Measurements from ENCODE around the gene RTN4R.
A peak's percentile ranks its signal among the peaks of the same experiment; 100 is the strongest.
"Not testable (repeated sequence)": the region's sequence is repeated elsewhere in the genome, so short reads cannot be mapped to it uniquely, and the experiment has no call there.

Gene RTN4R

DNA sequence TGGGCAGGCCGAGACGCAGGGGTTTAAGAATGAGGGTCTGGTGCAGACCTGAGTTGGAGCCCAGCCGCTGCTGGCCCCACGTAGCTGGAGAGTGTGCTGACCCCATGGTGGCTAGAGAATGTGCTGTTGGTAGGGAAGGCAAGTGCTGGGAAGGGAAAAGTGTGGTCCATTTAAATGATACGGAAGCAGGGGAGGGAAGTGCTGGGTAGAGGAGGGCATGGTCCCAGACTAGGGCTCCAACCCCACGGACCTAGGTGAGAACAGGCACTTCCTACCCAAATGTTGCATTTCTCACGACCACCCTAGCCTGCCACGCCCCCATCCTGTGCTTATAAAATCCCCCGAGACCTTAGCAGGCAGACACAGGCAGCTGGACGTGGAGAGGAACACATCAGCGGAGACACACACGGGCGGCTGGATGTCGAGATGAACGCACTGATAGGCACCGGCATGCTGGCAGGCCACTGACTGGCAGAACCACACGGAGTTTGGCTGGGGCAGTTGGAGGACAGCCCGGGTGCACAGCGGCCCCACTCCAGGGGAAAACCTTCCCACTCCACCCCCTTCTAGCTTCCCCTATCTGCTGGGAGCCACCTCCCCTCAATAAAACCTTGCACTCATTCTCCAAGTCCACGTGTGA lies 18.8 kb upstream of the RTN4R start:
- not testable (repeated sequence) for DNase-seq (ENCODE audit: low read depth)

DNA sequence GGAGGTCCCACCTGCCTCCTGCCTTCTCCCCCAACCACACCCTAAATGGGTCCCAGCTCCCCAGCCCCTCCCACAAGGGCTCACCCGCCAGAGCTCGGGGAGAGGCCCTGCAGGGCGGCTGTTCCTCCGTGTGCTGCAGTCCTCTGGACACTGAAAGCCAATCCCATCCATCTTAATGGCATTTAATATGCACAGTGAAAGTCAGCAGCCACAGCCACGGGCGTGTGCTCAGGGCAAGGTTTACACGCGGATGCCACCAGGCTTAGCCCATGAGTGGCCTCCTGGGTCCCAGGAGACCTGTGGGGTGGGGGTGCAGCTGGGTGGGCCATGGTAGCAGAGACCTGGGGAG lies 18.2 kb upstream of the RTN4R start:
- DNase-seq (ENCODE audit: low read depth), result not testable (repeated sequence)

GRCh38 chr22:20285473-20286311 lies 17.6 kb upstream of the RTN4R start:
- peak; percentile 27 for DNase-seq (ENCODE audit: low read depth)

DNA sequence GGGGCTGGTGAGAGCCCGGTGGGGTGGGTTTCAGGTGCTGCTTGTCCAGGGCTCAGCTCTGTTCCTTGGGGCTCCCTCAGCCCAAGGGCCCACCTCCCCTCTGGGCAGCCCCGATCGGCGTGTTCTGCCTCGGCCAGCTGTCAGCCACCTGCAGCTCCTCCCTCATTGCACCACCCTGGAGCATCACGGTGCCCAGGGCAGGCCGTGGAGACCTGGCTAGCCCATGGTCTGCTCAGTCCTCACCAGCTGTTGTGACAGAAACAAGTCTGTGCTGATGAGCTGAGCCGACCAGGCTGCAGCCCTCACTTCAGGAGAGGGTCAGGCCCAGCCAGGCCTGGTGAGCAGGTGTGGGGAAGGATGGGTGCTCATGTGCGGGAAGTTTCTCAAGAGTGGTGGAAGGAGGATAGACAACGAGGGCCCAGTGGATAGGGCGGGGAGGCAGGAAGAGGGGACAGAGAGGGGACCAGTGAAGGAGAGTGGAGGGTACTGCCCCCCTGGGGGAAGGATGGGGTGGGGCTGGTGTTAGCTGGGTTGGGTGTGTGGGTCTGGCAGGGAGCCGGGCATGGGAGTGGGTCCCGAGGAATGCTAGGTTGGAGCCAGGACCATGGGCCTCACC lies 16.5 kb upstream of the RTN4R start:
- no peak for DNase-seq (ENCODE audit: low read depth)

DNA sequence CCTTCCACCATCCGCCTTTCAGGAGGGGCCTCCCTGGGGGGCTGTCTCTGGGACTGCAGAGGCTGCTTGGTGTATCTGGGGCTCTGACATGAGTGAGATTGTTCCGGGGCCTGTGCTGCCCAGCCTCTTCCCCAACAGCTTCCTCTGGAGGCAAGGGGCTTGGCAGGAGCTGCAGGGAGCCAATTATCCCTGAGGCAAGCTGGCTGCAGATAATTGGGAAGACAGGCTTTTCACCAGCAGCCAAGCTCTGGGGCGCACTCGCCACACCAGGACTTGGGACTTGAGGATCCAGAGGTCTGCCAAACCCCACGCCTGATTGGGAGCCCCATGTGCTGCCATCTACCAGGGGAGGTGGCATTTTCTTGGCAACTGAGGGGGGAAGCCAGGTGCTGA lies 15.6 kb upstream of the RTN4R start:
- DNase-seq (ENCODE audit: low read depth), result no peak

DNA sequence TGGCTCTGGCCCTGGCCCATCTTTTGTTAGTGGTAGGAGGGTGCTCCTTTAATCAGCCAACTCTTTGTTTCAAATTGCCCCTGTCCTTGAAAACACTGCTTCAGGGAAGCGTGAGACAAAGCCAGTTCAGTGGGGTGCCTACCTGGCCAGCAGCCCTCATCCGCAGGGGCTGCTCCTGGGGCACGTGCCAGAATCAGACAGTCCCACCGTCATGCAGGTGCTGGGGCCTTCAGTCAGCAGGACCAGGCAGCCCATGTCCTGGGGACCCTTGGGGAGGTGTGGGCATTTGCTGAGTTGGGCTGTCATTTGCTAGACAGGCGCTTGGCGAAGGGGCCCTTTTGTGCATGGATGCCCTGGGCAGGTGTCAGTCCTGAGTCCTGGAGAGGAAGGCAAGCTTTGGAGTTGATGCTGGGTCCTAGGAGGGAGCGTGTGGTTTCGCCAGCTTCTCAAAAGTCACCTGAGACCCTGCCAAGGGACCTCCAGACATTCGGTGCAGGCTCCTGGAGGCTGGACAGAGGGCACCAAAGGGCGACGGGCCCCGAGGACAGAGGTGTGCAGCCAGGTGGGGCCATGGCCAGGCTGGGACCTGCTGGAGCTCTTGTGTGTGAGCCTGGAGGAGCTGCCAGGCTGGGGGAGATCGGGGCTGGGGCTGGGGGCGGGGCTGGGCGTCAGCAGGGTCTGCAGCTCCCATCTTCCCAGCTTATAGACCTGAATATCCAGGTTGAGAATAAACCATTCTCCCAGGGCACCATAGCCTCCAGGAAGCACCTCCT lies 15.0 kb upstream of the RTN4R start:
- no peak for DNase-seq (ENCODE audit: low read depth)

DNA sequence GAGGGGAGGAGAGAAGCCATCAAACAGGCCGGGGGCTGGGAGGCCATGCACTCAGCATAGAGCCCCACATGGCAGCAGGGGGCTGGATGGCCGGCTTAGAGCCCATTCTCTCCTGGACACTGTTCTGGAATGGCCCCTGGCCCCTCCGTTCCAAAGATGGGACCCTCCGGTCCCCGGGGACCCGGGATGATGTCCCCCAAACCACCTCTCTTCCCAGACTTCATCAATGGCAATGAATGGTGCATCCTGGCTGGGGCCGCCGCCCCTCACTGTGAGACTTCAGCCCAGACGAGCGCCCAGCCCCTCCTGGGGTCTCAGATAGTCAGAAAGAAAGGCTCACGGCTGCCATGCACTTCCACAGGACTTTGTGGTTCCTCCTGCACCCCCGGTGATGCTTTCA lies 13.8 kb upstream of the RTN4R start:
- no peak for DNase-seq (ENCODE audit: low read depth)

GRCh38 chr22:20281473-20281872 lies 13.4 kb upstream of the RTN4R start:
- DNase-seq (ENCODE audit: low read depth), result not testable (repeated sequence)

DNA sequence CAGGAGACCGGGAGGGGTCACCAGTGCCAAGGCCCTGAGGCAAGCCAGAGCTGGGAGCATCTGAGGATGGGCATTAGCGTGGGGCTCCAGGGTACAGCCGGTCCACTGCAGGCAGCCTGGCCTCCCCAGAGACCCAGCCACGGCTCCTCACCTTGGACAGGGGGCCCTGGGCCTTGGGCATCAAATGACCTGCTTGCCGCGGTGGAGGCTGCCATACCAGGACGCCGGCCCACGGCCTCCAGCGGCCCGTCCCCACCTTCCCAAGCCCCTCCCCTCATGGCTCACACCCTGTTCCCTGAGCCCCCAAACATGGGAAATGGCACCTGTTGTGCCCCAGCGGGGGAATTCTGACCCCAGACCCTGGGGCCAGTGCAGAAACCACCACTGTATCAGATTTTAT lies 12.7 kb upstream of the RTN4R start:
- no peak for DNase-seq (ENCODE audit: low read depth)

DNA sequence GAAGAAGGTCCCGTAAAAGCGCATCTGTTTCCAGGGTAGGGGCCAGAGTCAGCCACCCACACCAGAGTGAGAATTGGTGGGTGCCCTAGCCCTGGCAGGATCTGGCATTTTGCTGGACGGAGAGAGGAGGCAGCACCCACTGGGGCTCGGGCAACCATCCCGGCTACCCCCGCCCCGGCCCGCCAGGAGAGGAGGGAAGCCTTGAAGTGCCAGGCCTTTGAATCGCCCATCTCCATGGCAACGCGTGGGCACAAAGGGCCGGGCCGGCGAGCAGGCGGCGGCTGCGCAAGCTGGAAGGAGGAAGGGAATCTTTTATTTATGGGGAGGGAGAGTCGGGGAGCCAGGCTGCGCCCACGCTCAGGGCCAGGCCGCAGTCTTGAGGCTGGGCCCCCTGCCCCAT lies 12.0 kb upstream of the RTN4R start:
- not testable (repeated sequence) for DNase-seq (ENCODE audit: low read depth)

DNA sequence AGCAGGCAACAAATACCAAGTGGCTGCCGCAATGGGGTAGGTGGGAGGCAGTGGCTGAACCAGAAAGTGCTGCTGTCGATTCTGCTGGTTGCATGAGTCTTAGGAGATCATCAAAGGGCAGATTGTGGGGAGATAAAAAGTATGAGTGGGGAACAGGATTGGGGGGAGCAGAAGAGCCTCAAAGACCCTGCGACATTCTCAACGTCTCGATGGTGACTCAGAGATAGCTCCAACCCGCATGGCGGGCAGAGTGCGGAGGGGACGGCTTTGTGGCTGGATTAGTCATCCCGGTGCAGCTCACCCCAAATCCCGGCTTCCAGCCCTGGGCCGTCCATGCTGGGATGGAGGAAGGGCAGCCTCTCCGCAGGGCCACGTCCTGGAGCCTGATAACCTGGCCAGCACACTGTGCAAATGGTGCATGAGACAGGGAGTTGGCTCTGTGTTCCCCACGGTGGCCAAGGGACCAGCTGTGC lies 11.6 kb upstream of the RTN4R start:
- no peak for DNase-seq (ENCODE audit: low read depth)

DNA sequence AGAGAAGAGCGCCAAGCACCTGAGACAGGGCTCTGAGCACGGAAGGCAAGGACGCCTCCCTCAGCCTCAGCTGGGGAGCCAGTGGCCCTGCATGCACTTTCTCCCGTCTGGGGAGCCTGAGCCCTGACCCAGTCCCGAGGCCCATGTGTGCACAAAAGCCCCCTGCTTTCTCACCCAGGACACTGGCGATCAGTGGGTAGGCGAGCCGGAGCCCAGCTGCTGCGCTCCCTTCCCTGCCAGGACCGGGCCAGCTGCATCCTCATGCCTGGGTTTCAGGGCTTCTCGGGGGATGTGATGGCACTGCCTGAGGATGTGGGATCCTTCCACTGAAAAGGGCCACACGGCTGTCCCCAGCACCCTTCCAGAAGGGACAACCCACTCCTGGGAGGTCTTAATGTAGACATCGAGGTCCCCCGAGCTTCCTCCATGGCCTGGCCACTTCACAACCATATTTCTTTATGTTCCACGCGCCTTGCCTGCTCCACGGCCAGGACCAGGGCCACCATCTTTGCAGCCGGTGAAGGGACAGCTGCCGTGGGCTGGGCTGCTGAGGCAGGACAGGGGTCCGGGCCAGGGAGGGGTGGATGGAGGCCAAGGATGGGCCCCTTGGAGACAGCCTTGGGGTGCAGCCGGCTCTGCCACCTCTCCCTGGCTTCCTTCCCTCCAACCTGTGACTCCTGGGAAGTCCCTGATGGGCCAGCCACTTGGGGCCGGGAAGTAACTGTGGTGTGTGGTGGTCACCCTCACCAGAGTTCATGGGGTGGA lies 10.8 kb upstream of the RTN4R start:
- not testable (repeated sequence) for DNase-seq (ENCODE audit: low read depth)

DNA sequence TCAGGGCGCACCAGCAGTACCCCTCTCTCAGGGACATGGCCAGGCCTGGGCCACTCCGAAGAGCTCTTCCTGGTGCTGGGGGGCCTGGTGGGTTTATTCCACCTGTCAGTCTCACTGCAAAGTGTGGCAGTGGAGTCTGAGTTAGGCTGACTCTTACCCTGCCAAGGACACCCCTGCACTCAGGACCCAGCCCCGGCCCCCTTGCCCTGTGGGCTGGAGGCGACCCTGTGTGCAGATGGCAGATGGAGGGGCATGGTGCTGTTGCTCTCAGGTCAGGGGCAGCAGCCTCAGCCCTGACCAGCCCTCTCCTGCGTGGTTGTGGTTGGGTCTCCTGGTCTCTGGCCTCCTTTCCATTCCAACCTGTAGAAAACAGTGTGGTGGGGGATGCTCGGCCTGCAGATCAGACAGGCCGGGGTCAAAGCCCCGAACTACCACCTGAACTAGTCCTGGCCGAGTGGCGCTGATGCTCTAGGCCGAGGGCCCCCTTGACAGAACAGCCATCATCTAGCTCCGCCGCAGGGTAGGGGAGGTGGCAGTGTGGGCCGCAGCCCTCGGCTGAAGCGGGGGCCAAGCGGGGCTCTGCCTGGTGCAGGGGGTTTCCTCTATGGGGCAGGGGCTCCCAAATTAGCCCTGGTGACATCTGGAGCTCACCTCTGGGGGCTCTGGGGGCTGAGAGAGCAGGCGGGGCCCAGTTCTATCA lies 10.0 kb upstream of the RTN4R start:
- DNase-seq (ENCODE audit: low read depth), result not testable (repeated sequence)

DNA sequence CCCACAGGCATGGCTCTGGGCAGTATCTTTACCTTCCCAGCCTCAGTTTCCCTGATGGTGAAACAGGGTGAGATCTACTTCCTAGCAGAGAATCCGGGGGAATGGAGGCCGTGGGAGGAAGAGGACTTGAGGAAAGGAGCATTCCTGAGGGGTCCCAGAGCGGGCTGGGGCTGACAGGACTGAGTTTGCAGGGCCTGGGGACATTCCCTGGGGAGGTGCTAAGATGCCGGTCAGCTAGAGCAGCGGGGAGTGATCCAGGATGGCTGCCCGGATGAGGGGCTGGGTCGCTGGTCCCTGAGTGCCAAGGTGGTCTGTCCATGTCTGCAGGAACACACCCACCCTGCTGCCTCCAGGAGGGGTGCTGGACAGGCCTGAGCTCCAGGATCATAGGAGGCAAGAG lies 8.3 kb upstream of the RTN4R start:
- no peak for DNase-seq (ENCODE audit: low read depth)

DNA sequence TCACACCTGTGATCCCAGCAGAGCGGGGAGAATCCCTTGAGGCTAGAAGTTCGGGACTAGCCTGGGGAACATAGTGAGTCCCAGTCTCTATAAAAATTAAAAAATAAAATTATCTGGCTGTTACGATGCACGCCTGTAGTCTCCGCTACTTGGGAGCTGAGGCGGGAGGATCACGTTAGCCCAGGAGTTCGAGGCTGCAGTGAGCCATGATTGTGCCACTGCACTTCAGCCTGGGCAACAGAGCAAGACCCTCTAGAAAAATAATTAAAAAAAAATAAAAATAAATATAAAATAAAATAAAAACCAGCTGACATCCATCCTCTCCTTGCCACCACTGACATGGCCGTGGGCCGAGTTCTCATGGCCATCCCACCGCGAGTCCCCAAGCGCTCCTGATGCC lies 7.7 kb upstream of the RTN4R start:
- no peak for DNase-seq (ENCODE audit: low read depth)

DNA sequence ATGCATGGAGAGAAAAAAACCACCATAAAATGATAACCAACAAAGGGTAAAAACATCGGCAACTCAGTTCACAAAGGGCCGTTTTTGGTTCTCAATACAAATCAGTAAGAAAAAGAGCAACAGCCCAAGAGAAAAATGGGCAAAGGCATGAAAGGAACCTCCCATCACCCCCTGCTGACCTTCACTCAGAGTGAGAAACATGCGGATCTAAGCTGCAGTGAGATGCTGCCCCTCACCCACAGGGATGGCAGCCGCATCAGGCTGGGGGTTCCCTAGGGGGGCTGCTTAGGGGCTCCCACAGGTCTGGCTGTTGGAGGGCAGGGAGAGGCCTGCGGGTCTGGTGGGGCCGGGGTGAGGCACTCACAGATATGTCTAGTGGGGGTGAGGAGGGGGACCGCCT lies 7.2 kb upstream of the RTN4R start:
- not testable (repeated sequence) for DNase-seq (ENCODE audit: low read depth)

- not testable (repeated sequence) for DNase-seq (ENCODE audit: low read depth)
These were observed 6.3 kb upstream of the RTN4R start for GRCh38 chr22:20274374-20274773.

DNA sequence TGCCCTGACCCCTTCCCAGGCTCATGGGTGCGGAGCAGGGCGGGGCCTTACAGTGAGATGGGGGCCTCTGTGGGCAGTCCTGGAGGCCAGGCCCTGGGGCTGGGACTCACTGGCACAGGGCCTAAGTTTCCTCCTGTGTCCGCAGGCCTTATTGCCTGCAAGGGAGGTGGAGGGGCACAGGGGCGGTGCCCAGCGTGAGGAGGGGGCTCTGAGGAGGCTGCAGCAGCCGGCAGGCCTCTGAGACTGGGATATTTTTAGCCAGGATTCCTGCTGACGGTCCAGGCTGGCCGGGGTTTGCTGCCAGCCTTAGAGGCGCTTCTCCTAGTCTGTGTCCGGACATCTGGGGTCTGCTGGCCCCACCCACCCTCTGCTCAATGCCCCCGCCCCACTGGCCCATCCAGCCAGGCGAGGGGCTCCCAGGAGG lies 5.7 kb upstream of the RTN4R start:
- DNase-seq (ENCODE audit: low read depth), result no peak

- DNase-seq (ENCODE audit: low read depth), result no peak
These were observed 4.6 kb upstream of the RTN4R start for GRCh38 chr22:20272700-20273099.

DNA sequence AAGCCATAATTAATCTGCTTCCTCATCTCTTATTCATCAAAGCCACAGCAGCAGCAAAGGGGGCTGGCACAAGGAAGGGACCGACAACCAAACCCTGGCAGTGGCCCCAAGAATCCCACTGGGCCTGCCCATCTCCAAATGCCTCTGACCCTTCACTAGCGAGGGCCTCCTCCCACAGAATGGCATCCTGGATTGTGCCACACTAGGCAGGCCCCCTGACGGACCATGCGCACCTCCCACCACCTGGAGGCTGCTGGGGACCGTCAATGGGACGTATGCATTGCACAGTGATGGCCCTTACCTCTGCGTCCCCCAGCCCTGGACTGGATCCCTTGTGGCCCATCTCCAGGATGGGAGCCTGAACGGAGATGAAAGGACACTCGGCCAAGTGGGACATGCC lies 4.1 kb upstream of the RTN4R start:
- no peak for DNase-seq (ENCODE audit: low read depth)
